GM23338 (cell line): ENCODE results near the gene POU2AF2.

Experiments used
- CREB1 ChIP-seq: fragments of 250-450 bp; sonication (Bioruptor Pico); IDR thresholded peaks from 2 replicates; pipeline ENCODE4 v1.5.0; 2020; ENCODE audit warnings: low read depth, mild to moderate bottlenecking, moderate library complexity
- CTCF ChIP-seq, 2 experiments: fragments of 200-600 bp in 1 of 2; sonication (generic) in 1 of 2; conservative IDR thresholded peaks; 2 replicates each; pipeline versions ENCODE4 v1.5.1 to v1.6.1; 2016 to 2017; ENCODE audit warnings: antibody characterized with exemption in 2 of 2, low read depth in 2 of 2, mild to moderate bottlenecking in 2 of 2, moderate library complexity in 1 of 2
- EZH2 ChIP-seq: fragments of 200-600 bp; sonication (generic); IDR thresholded peaks from one replicate; pipeline ENCODE4 v1.8.0; 2017; ENCODE audit warnings: antibody characterized with exemption, mild to moderate bottlenecking, low read depth; ENCODE audit not compliant: unreplicated experiment
- EZH2phosphoT487 ChIP-seq: fragments of 200-600 bp; sonication (generic); IDR thresholded peaks from one replicate; pipeline ENCODE4 v1.8.1; 2018; ENCODE audit warnings: antibody characterized with exemption; ENCODE audit not compliant: unreplicated experiment
- JUNB ChIP-seq: IDR thresholded peaks from one replicate; pipeline ENCODE4 v1.6.1; 2016; ENCODE audit warnings: antibody characterized with exemption; ENCODE audit not compliant: unreplicated experiment
- NANOG ChIP-seq: IDR thresholded peaks from 2 replicates; pipeline ENCODE4 v1.6.1; 2016; ENCODE audit warnings: antibody characterized with exemption, borderline replicate concordance
- POLR2AphosphoS5 ChIP-seq: IDR thresholded peaks from 2 replicates; pipeline ENCODE4 v1.6.1; 2016; ENCODE audit warnings: antibody characterized with exemption, low read depth
- REST ChIP-seq: IDR thresholded peaks from one replicate; pipeline ENCODE4 v1.6.1; 2018; ENCODE audit warnings: antibody characterized with exemption; ENCODE audit not compliant: unreplicated experiment
- STAT1 ChIP-seq: IDR thresholded peaks from one replicate; pipeline ENCODE4 v1.6.1; 2016; ENCODE audit warnings: antibody characterized with exemption; ENCODE audit not compliant: unreplicated experiment
- ZNF114 ChIP-seq: fragments of 250-450 bp; sonication (Bioruptor Pico); IDR thresholded peaks from 2 replicates; pipeline ENCODE4 v1.5.0; 2020; ENCODE audit warnings: mild to moderate bottlenecking, moderate library complexity
- ZNF462 ChIP-seq: fragments of 250-450 bp; sonication (Bioruptor Pico); IDR thresholded peaks from 2 replicates; pipeline ENCODE4 v1.5.0; 2020; ENCODE audit warnings: mild to moderate bottlenecking, moderate library complexity

GRCh38 chr11:111260811-111261210 lies 15.3 kb downstream of the POU2AF2 start:
- no peak for TF ChIP-seq CREB1 (CRISPR knock-in tag)
- TF ChIP-seq POLR2AphosphoS5 = no peak
- no peak for TF ChIP-seq CTCF (conservative IDR thresholded peaks at IDR 0.05; ENCODE audit: low read depth in 2 of 2)
- no peak for TF ChIP-seq EZH2
- TF ChIP-seq EZH2phosphoT487 = no peak
- TF ChIP-seq REST = no peak
- TF ChIP-seq STAT1 = no peak
- TF ChIP-seq JUNB = no peak
- no peak for TF ChIP-seq ZNF114 (CRISPR knock-in tag)
- no peak for TF ChIP-seq NANOG
- TF ChIP-seq ZNF462 (CRISPR knock-in tag) = no peak
